ENCODE measurements around the gene PDE9A. TPM values are rescaled to one million over a fixed set of nuclear protein-coding genes. Genes with fewer than 3 reads are reported as not detected.

The PDE9A gene
- total and polyA plus RNA-seq, 2 donors (not counting 3 experiments of a cell fraction or from before 2014, with no cell fraction given): 0.28 to 2.2 TPM

- Histone ChIP-seq H3K27me3 (ENCODE audit: control insufficient read depth in 2 of 2, insufficient read depth in 2 of 2, low read length in 2 of 2) (peaks cover 10% of the 10 kb centered on the region in 2 experiments), H3K36me3 (ENCODE audit: control insufficient read depth in 2 of 2, extremely low read depth in 1 of 2, insufficient read depth in 2 of 2, low read length in 2 of 2) (no peaks in the 10 kb centered on the region), H3K4me3 (replicated peaks in 1 of 3; ENCODE audit: insufficient read depth in 1 of 3, low read depth in 1 of 3, low read length in 3 of 3) (no peak overlapping the region), H3K4me2 (ENCODE audit: insufficient read depth, low read length) (no peak overlapping the region), H3K9me3 (replicated peaks; ENCODE audit: control insufficient read depth, insufficient read depth, low read length) (no peaks in the 10 kb centered on the region), H3K4me1 (ENCODE audit: control insufficient read depth, extremely low read depth, insufficient read depth, low read length) (no peaks in the 10 kb centered on the region), H3K9me1 (replicated peaks; ENCODE audit: control insufficient read depth, extremely low read depth, insufficient read depth, low read length) (no peaks in the 10 kb centered on the region), H4K20me1 (replicated peaks; ENCODE audit: control insufficient read depth, extremely low read depth, insufficient read depth, low read length) (no peaks in the 10 kb centered on the region), H3K9ac (replicated peaks; ENCODE audit: extremely low read depth, insufficient read depth, low read length) (no peak overlapping the region), H3K79me2 (ENCODE audit: control insufficient read depth, insufficient read depth, low read length) (no peaks in the 10 kb centered on the region), H3K27ac (ENCODE audit: insufficient read depth, low read depth, low read length) (no peak overlapping the region), H2AFZ (ENCODE audit: low read depth, low read length) (no peak overlapping the region)
- FAIRE-seq (no peak), DNase-seq (ENCODE audit: low read depth, low spot score) (no peak)
- dilution Hi-C loops (cut with MboI; ENCODE audit: extremely low pct_ligation_motif_present, low sequenced_read_pairs): no loop called here
- intact Hi-C loops (cut with micrococcal nuclease): no loop called here
- BruUV-seq (replicated peaks): no TSS peak
- ChIA-PET POLR2A (no interaction called here), CTCF (interaction anchor here (1.1 kb wide), 1 partner anchor 168 kb away, joined by 3 read pairs; no protein-coding TSS in a partner anchor)
- TF ChIP-seq MAX (IDR thresholded peaks at IDR 0.05; ENCODE audit: insufficient read depth, insufficient read length) (no peak), CTCF (IDR thresholded peaks at IDR 0.05; ENCODE audit: extremely low read depth in 1 of 2, insufficient read depth in 1 of 2, low read depth in 1 of 2, low read length in 2 of 2) (no peak), FOS (IDR thresholded peaks at IDR 0.05; ENCODE audit: borderline replicate concordance, insufficient read depth, low read length) (no peak), JUN (IDR thresholded peaks at IDR 0.05; ENCODE audit: borderline replicate concordance, insufficient read depth, insufficient read length, low read depth) (no peak), MYC (IDR thresholded peaks at IDR 0.05; ENCODE audit: low read depth, low read length) (no peak), EZH2 (IDR thresholded peaks at IDR 0.05; ENCODE audit: borderline replicate concordance, low read depth, low read length, severe bottlenecking) (no peak), GATA2 (IDR thresholded peaks at IDR 0.05; ENCODE audit: insufficient read depth, insufficient read length, low read depth, low read length) (no peak), POLR2A (IDR thresholded peaks at IDR 0.05; ENCODE audit: low read depth, low read length) (no peak), POLR2AphosphoS5 (IDR thresholded peaks at IDR 0.05; ENCODE audit: insufficient read depth, low read depth, low read length) (no peak)
Measured at GRCh38 chr21:42649122-42650032, 4.0 kb upstream of the PDE9A start.
